ENCODE measurements around the gene GPR160.
"Not testable (repeated sequence)": the region's sequence is repeated elsewhere in the genome, so short reads cannot be mapped to it uniquely, and the experiment has no call there.

The GPR160 gene

GRCh38 chr3:170109579-170110293 lies 71.9 kb downstream of the GPR160 start:
- no peak for DNase-seq (ENCODE audit: low read depth in 2 of 3, low spot score in 2 of 3)

- no peak for DNase-seq (ENCODE audit: low read depth in 2 of 3, low spot score in 2 of 3)
Measured at GRCh38 chr3:170111147-170111771, 73.5 kb downstream of the GPR160 start.

- DNase-seq (ENCODE audit: low read depth in 2 of 3, low spot score in 2 of 3), result not testable (repeated sequence)
Measured at GRCh38 chr3:170114165-170114564, 76.4 kb downstream of the GPR160 start.

- no peak for DNase-seq (ENCODE audit: low read depth in 2 of 3, low spot score in 2 of 3)
Measured at GRCh38 chr3:170117134-170117533, 79.3 kb downstream of the GPR160 start.

- no peak for DNase-seq (ENCODE audit: low read depth in 2 of 3, low spot score in 2 of 3)
Measured at GRCh38 chr3:170128259-170128976, 90.6 kb downstream of the GPR160 start.

GRCh38 chr3:170128977-170129431 lies 91.2 kb downstream of the GPR160 start:
- DNase-seq (ENCODE audit: low read depth in 2 of 3, low spot score in 2 of 3), result no peak

- no peak for DNase-seq (ENCODE audit: low read depth in 2 of 3, low spot score in 2 of 3)
Measured at GRCh38 chr3:170130532-170130931, 92.7 kb downstream of the GPR160 start.

GRCh38 chr3:170132335-170132734 lies 94.5 kb downstream of the GPR160 start:
- DNase-seq (ENCODE audit: low read depth in 2 of 3, low spot score in 2 of 3), result no peak

Data from activated CD8-positive, alpha-beta memory T cell treated with anti-CD3 and anti-CD28 coated beads for 48 hours (primary cell).